Activated CD8-positive, alpha-beta memory T cell treated with anti-CD3 and anti-CD28 coated beads for 48 hours (primary cell): Measurements from ENCODE around the gene PFKFB2.

ENCODE experiments used
- DNase-seq, 3 experiments: peaks; one replicate each; pipeline ENCODE4 v3.0.0-alpha.2; 2020; ENCODE audit warnings: low read depth in 2 of 3, low spot score in 2 of 3

Gene PFKFB2

GRCh38 chr1:207064561-207064960 lies 11.5 kb downstream of the PFKFB2 start:
- DNase-seq: no peak

GRCh38 chr1:207067185-207067584 lies 14.1 kb downstream of the PFKFB2 start:
- no peak for DNase-seq

GRCh38 chr1:207067665-207068064 lies 14.6 kb downstream of the PFKFB2 start:
- DNase-seq: no peak

GRCh38 chr1:207069061-207069460 lies 16.0 kb downstream of the PFKFB2 start:
- DNase-seq: no peak

- DNase-seq: no peak
Measured at GRCh38 chr1:207069858-207070506, 16.9 kb downstream of the PFKFB2 start.

GRCh38 chr1:207070811-207071210 lies 17.7 kb downstream of the PFKFB2 start:
- no peak for DNase-seq

- no peak for DNase-seq
Measured at GRCh38 chr1:207071426-207071825, 18.4 kb downstream of the PFKFB2 start.

GRCh38 chr1:207072233-207072632 lies 19.2 kb downstream of the PFKFB2 start:
- DNase-seq: no peak

GRCh38 chr1:207073906-207074820 lies 21.1 kb downstream of the PFKFB2 start:
- DNase-seq: no peak

- DNase-seq: no peak
Measured at GRCh38 chr1:207076181-207076955, 23.3 kb downstream of the PFKFB2 start.

- DNase-seq: no peak
Measured at GRCh38 chr1:207077012-207077411, 23.9 kb downstream of the PFKFB2 start.

GRCh38 chr1:207077470-207078377 lies 24.6 kb downstream of the PFKFB2 start:
- DNase-seq: peak in 1 of 3 experiments; percentile 40

GRCh38 chr1:207078578-207079132 lies 25.6 kb downstream of the PFKFB2 start:
- DNase-seq: no peak

- DNase-seq: no peak
Measured at GRCh38 chr1:207079706-207080241, 26.7 kb downstream of the PFKFB2 start.

GRCh38 chr1:207081088-207081487 lies 28.0 kb downstream of the PFKFB2 start:
- DNase-seq: no peak

- no peak for DNase-seq
Measured at GRCh38 chr1:207081806-207082205, 28.7 kb downstream of the PFKFB2 start.

- DNase-seq: no peak
Measured at GRCh38 chr1:207084232-207084631, 31.2 kb downstream of the PFKFB2 start.

GRCh38 chr1:207084701-207085180 lies 31.7 kb downstream of the PFKFB2 start:
- no peak for DNase-seq

GRCh38 chr1:207085887-207086286 lies 32.8 kb downstream of the PFKFB2 start:
- DNase-seq: no peak

GRCh38 chr1:207088161-207088560 lies 35.1 kb downstream of the PFKFB2 start:
- DNase-seq: no peak
